ENCODE measurements around the gene ATP6V1C2.
"Not testable (repeated sequence)": the region's sequence is repeated elsewhere in the genome, so short reads cannot be mapped to it uniquely, and the experiment has no call there.

Gene ATP6V1C2

DNA sequence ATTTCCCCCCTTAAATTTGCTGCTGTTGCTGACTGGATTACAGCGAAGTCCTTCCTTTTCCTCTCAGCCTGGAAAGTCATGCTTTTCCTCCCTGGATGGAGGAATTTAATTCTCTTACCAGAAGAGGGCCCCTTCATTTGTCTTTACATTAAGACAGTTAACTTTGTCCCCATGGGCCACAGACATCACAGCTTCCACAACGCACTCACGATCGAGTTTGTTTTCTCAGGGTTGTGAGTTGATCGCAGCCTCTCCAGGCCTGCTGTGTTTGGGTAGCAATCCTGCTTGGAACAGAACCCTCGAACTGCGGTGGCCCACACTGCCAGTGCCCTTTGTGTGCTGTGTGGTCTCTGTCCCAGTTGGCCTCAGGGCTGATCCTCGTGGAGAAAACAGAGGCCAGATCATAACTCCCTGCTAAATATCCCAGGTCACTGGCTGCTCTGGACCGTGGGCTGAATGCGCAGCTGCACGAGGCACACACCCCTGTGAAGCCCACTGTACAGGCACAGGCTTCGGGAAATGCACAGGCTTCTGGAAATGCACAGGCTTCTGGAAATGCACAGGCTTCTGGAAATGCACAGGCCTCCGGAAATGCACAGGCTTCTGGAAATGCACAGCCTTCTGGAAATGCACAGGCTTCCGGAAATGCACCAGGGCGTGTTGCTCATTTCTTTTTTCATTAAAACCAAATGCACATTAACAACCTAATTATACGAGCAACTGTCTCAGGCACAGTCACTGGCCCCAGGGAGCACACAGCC, 93.3 kb downstream of the ATP6V1C2 start:
- DNase-seq, result no peak

DNA sequence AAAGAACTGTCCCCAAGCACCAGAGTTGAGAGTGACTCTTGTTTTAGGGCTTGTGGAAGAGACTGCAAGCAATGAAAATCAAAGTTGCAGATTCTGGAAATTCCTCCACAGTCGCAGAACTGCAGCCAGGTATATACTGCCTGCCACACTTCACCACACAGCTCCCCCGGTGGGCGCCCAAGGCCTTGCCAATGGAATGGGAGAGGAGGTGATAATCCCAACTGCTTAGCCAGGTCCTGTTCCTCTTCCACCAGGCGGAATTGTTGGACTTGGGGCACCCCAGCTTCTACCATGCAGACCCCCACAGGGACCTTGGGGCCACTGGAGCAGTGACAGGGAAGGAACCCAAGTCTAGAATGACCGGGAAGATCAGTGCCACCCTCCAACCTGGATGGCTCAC, 96.0 kb downstream of the ATP6V1C2 start:
- DNase-seq, result no peak

DNA sequence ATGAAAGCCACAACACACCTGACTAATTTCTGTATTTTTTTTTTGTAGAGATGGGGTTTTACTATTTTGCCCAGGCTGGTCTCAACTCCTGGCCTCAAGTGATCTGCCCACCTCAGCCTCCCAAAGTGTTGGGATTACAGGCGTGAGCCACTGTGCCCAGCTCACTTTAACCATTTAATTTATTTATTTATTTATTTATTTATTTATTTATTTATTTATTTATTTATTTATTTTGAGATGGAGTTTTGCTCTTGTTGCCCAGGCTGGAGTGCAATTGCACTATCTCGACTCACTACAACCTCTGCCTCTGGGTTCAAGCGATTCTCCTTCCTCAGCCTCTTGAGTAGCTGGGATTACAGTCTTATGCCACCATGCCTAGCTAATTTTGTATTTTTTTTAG, 96.9 kb downstream of the ATP6V1C2 start:
- DNase-seq, result not testable (repeated sequence)

GRCh38 chr2:10818984-10819383, 97.6 kb downstream of the ATP6V1C2 start:
- no peak for DNase-seq

DNA sequence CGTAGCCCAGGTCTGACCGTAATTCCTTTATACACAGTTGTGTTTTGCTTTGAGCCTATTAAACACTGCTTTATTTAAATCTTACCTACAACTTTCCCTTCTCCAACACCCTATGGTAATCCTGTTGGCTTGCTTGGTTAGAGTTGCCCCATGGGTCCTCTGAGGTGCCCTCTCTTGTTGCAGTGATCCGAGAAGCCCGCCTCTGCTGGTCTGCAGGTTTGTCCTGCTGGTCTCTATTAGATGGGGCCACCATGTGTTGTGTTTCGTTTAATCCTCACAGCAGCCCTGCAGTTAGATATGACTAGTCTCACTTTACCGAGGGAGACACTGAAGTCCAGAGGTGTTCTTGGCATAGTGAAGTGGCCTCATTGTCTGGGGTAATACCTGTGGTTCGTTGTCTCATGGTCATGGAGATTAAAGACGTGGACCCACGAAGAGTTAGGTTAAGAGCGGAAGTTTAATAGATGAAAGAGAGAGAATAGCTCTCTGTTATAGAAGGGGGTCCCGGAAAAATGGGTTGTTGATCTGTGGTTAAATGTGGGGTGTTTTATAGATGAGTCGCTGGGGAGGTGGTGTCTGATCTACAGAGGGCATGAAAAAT, 98.4 kb downstream of the ATP6V1C2 start:
- DNase-seq, result no peak

DNA sequence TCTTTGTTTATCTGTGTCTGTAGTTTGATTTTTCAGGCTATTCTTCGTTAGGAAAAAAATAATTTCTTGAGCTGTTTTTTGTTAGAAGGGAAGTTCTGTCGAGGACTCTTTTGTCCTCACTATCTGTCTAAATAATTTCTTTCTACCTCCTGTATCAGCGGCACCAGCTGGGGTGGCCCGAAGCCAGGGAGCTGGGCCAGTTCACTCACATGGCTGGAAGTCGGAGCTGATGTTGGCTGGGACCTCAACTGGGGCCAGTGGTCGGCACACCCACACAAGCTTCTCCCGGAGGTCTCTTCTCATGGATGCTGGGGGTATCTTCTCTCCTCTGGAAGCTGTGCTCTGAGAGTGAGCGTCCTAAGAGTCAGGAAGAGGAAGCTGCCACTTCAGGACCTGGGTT, 99.1 kb downstream of the ATP6V1C2 start:
- no peak for DNase-seq

GRCh38 chr2:10820978-10821695, 99.7 kb downstream of the ATP6V1C2 start:
- DNase-seq, result no peak

DNA sequence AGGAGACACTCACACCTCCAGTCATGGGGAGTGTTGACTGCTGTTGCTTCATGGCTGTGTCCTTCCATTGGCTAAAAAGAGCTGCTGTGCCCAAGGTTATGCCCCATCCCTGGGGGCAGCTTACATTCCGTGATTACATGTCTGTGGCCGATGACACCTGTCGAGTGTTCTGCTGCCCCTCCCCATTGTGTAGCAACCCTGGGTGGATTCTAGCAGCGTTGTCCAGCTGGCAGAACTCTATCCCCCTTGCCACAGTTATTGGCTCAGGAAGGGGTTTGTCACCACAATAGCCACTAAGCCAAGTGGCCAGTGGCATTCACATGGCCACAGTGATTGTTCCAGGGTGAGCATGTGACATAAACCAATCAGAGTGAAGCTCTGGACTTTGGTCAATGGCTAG, 102.8 kb downstream of the ATP6V1C2 start:
- DNase-seq, result no peak

GRCh38 chr2:10826026-10826425, 104.6 kb downstream of the ATP6V1C2 start:
- DNase-seq, result no peak

DNA sequence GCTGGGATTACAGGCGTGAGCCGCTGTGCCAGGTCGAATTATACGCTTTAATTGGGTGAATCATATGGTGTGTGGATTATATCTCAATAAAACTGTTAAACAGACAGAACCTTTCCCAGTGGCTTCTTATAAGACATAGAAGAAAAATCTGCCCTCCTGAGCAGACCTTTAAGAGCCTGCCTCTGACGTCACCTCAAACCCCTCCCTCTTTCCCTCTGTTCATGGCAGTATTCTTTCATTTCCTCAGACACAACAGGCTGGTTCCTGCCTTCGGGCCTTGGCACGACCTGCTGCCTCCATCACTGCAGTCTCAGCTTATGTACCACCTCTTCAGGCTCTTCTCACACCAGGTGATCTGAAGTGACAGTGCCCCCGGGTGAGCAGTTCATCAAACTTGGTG, 105.2 kb downstream of the ATP6V1C2 start:
- no peak for DNase-seq

- DNase-seq, result no peak
Measured at GRCh38 chr2:10828346-10828745, 106.9 kb downstream of the ATP6V1C2 start.

- DNase-seq, result no peak
Measured at GRCh38 chr2:10829299-10829698, 107.9 kb downstream of the ATP6V1C2 start.

GRCh38 chr2:10830203-10830602, 108.8 kb downstream of the ATP6V1C2 start:
- DNase-seq, result no peak

DNA sequence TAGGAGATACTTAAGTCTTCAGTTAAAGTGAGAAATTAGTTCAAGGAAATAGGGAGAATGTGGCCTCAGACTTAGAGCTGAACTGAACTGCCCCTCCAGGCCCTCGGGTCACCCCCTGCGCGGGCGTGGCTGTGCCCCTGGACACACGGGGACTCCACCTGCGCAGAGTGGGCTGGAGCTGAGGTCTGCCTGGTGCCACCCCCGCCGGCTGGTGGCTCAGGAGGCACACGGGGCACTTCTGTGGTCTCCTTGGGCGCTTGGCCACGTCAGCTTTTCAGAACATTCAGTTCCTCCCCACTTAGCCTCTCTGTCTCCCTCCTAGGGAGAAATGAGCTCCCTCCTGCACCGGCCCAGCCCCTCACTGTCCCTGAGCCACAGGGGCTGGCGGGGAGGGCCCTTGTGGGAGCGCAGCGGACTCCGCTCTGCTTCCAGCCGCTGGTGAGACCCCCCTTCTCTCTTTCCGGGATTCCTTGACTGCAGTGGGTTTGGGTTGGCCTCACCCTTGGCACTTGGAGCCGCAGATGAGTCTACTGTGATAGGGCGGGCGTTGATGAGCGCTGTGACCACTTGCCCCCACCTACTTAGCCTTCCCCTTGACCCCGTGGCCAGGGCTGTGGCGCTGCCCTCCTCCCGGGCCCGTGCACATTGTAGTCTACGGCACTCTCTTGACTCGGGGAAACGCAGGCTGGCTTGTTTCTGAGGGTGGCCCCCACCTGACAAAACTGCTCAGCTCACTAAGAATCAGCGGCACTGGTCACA, 109.4 kb downstream of the ATP6V1C2 start:
- no peak for DNase-seq

DNA sequence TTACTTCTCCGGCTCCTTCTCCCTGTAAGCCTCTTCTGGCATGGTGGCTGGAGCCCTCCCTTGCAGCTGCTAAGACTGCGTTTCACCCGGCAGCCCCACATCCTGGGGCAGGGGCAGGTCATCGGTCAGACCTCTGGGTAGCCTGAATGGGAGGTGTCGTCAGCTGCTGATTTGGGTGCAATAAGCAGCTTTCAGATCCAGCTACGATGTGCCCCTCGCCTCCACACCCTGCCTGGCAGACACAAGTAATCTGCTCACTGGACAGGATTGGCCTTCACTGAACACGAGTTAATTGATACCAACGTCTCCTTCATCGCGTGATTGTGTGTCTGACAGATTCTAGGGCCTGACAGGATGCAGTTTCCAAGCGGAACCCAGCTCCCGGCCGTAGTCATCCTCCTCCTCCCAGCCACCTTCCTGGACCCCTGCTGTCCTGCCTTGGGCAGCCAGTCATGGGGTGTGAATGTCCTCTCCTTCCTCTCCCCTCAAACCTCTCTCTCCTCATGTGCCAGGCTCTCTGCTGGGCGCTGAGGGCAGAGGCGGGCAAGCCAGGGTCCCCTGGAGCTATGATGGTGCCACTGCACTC, 110.1 kb downstream of the ATP6V1C2 start:
- no peak for DNase-seq

DNA sequence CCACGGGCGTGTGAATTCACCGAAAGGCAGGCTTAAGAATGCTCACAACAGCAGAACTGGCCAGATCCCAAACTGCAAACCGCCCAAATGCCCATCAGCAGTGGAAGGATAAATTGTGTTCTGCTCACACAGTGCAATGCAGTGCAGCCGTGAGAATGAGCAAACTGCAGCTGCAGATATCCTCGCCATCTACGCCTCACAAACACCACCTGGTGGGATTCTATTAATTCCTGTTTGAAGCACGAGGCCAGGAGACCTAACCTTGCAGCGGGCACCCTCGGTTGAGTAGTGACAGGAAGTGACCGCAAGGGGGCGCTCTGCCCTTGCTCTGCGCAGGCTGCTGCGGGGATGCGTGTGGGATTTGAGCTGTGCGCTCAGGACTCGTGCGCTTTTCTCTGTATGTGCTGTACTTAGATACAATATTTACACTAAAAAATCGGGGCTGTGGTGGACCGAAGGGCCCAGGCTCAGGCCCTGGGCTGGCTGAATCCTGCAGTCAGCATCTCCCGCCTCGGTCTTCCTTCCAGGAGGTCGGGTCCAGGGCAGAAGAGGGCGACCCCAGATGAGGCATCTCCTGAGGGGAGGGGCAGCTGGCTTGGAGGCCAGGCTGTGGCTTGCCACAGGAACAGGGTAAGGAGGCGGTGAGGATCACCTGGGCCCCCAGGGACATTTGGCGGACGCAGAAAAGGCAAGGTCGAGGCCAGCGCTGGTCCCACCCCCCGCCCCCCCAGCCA, 110.9 kb downstream of the ATP6V1C2 start:
- peak; percentile 76 to 83 for DNase-seq

DNA sequence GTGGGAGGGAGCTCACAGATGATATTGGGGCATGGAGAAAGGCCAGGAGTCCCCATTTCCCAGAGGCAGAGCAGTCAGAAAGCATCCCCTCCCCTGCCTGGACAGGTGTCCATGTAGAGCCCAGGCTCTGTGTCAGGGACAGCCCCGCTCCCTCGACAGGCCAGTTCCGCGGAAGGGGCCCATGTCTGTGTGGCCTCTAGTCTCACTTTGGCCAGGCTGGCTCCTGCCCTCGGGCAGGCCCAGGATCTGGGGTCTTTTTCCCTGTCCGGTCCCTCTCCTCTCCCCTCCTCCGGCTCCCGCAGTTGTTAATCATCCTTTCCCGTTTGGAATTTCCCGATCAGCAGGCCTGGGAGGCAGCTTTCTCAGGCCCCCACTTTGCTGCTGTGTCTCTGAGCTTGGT, 111.6 kb downstream of the ATP6V1C2 start:
- no peak for DNase-seq

DNA sequence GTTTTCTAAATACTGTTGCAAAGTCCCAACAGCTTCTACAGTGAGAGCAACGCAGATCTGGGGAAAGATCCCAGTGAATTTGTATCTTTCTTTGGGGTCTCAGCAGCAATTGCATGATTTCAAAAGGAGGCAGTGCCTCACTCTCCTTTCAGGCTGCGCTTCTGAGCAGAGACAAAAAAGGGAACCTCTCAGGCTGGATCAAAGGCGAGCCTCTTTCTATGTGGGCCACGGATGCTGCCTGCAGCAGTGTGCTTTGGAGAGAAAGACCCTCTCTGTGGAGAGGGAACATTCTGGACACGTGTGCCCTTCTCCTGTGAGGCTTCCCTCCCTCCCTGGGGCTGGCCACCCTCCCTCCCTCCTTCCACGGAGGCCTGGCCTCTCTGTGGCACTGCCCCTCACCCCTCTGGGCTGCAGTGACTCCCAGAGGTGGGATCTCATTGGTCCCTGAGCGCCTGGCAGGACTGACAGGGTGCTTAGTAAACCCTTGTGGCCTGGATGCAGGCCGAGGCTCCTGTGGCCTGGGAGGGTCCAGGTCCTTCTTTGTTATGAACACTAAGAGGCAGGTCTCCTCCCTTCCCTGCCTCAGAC, 112.7 kb downstream of the ATP6V1C2 start:
- no peak for DNase-seq

Measured in CD4-positive, alpha-beta T cell treated with Interferon alpha-2 for 1 hour (primary cell).